Activated CD4-positive, alpha-beta T cell treated with anti-CD3 and anti-CD28 coated beads, Interleukin-2, amount 10 ng/mL, durations not matched to agents 24 days and 14 days (primary cell): ENCODE measurements around the gene ORC3. TPM values are rescaled to one million over a fixed set of nuclear protein-coding genes. Genes with fewer than 3 reads are reported as not detected.

ENCODE experiments used
- DNase-seq: peaks from one replicate; pipeline ENCODE4 v3.0.0; 2022
- H3K27ac Mint-ChIP-seq: one replicate; pipeline ENCODE4 v1.8.0; 2022; ENCODE audit warnings: mild to moderate bottlenecking, mixed read lengths
- H3K27me3 Mint-ChIP-seq: one replicate; pipeline ENCODE4 v1.8.0; 2022; ENCODE audit warnings: mixed read lengths
- H3K36me3 Mint-ChIP-seq: one replicate; pipeline ENCODE4 v1.8.0; 2022; ENCODE audit warnings: low read depth, mild to moderate bottlenecking, mixed read lengths
- H3K4me1 Mint-ChIP-seq: one replicate; pipeline ENCODE4 v1.8.0; 2021; ENCODE audit warnings: mixed read lengths
- H3K4me3 Mint-ChIP-seq: one replicate; pipeline ENCODE4 v1.8.0; 2022; ENCODE audit warnings: mild to moderate bottlenecking, moderate library complexity, mixed read lengths
- H3K9me3 Mint-ChIP-seq: one replicate; pipeline ENCODE4 v1.8.0; 2021; ENCODE audit warnings: mixed read lengths
- intact Hi-C: fragments of 100-400 bp; cut with micrococcal nuclease; formaldehyde crosslinking; loops from one replicate; pipeline ENCODE4 v1.15.1; 2023
- total RNA-seq: library from RNA; stranded (reverse); gene quantifications from 2 replicates; pipeline ENCODE4 v1.2.3, GENCODE V29; 2022

Gene ORC3
- total RNA-seq, 1 donor from 2014 or later: 38.6 TPM

- peaks cover 58% of the 10 kb centered on the region for H3K36me3 Mint-ChIP-seq
- intact Hi-C loops: loop anchor here (10.0 kb wide), 1 partner anchor 64 kb away; the partner anchor contains the start of gene ORC3
- no peak overlapping the region for H3K27ac Mint-ChIP-seq
Measured at GRCh38 chr6:87658516-87658915, 68.6 kb downstream of the ORC3 start.

GRCh38 chr6:87660226-87660911 lies 70.4 kb downstream of the ORC3 start:
- Mint-ChIP-seq H3K4me3 (no peak overlapping the region), H3K27ac (no peak overlapping the region), H3K4me1 (peaks cover 14% of the 10 kb centered on the region), H3K27me3 (no peaks in the 10 kb centered on the region), H3K9me3 (peaks cover 6% of the 10 kb centered on the region), H3K36me3 (peaks cover 50% of the 10 kb centered on the region)
- intact Hi-C loops: no loop called here
- no peak for DNase-seq

More at GRCh38 chr6:87658516-87658915, 68.6 kb downstream of the ORC3 start:
- H3K4me1 Mint-ChIP-seq: peaks cover 21% of the 10 kb centered on the region
- no peak for DNase-seq
- no peaks in the 10 kb centered on the region for H3K27me3 Mint-ChIP-seq
- H3K9me3 Mint-ChIP-seq: peaks cover 6% of the 10 kb centered on the region
- H3K4me3 Mint-ChIP-seq: no peak overlapping the region

- intact Hi-C loops: no loop called here
- H3K9me3 Mint-ChIP-seq: peaks cover 6% of the 10 kb centered on the region
- no peak overlapping the region for H3K4me3 Mint-ChIP-seq
- H3K36me3 Mint-ChIP-seq: peaks cover 50% of the 10 kb centered on the region
- no peak for DNase-seq
- no peaks in the 10 kb centered on the region for H3K27me3 Mint-ChIP-seq
- H3K4me1 Mint-ChIP-seq: peaks cover 14% of the 10 kb centered on the region
- no peak overlapping the region for H3K27ac Mint-ChIP-seq
Measured at GRCh38 chr6:87661016-87661415, 71.1 kb downstream of the ORC3 start.

- Mint-ChIP-seq H3K4me3 (no peak overlapping the region), H3K27ac (no peak overlapping the region), H3K27me3 (no peaks in the 10 kb centered on the region), H3K9me3 (peaks cover 6% of the 10 kb centered on the region), H3K36me3 (peaks cover 51% of the 10 kb centered on the region), H3K4me1 (peaks cover 13% of the 10 kb centered on the region)
- no peak for DNase-seq
- intact Hi-C loops: no loop called here
Measured at GRCh38 chr6:87661503-87661902, 71.6 kb downstream of the ORC3 start.

GRCh38 chr6:87663434-87663833 lies 73.5 kb downstream of the ORC3 start:
- Mint-ChIP-seq H3K4me1 (no peaks in the 10 kb centered on the region), H3K27me3 (no peaks in the 10 kb centered on the region), H3K9me3 (no peaks in the 10 kb centered on the region), H3K27ac (no peak overlapping the region), H3K36me3 (peaks cover 46% of the 10 kb centered on the region), H3K4me3 (no peak overlapping the region)
- no peak for DNase-seq
- intact Hi-C loops: no loop called here

GRCh38 chr6:87664921-87665485 lies 75.1 kb downstream of the ORC3 start:
- DNase-seq: no peak
- Mint-ChIP-seq H3K27ac (no peak overlapping the region), H3K27me3 (no peaks in the 10 kb centered on the region), H3K36me3 (peaks cover 46% of the 10 kb centered on the region), H3K9me3 (no peaks in the 10 kb centered on the region), H3K4me1 (peaks cover 3% of the 10 kb centered on the region), H3K4me3 (no peak overlapping the region)
- intact Hi-C loops: no loop called here

GRCh38 chr6:87667032-87667431 lies 77.1 kb downstream of the ORC3 start:
- no peak for DNase-seq
- Mint-ChIP-seq H3K4me1 (peaks cover 13% of the 10 kb centered on the region), H3K9me3 (no peaks in the 10 kb centered on the region), H3K27ac (no peak overlapping the region), H3K27me3 (no peaks in the 10 kb centered on the region), H3K4me3 (no peak overlapping the region), H3K36me3 (peaks cover 48% of the 10 kb centered on the region)
- intact Hi-C loops: no loop called here

GRCh38 chr6:87668013-87668412 lies 78.1 kb downstream of the ORC3 start:
- peaks cover 13% of the 10 kb centered on the region for H3K4me1 Mint-ChIP-seq
- peaks cover 51% of the 10 kb centered on the region for H3K36me3 Mint-ChIP-seq
- no peak for DNase-seq
- H3K4me3 Mint-ChIP-seq: no peak overlapping the region
- intact Hi-C loops: no loop called here
- no peaks in the 10 kb centered on the region for H3K27me3 Mint-ChIP-seq
- H3K27ac Mint-ChIP-seq: no peak overlapping the region
- no peaks in the 10 kb centered on the region for H3K9me3 Mint-ChIP-seq

- intact Hi-C loops: no loop called here
- H3K36me3 Mint-ChIP-seq: peaks cover 46% of the 10 kb centered on the region
- H3K27me3 Mint-ChIP-seq: no peaks in the 10 kb centered on the region
- no peak overlapping the region for H3K4me3 Mint-ChIP-seq
- H3K9me3 Mint-ChIP-seq: no peaks in the 10 kb centered on the region
- H3K4me1 Mint-ChIP-seq: peaks cover 13% of the 10 kb centered on the region
- no peak for DNase-seq
- no peak overlapping the region for H3K27ac Mint-ChIP-seq
Measured at GRCh38 chr6:87669051-87669450, 79.1 kb downstream of the ORC3 start.

GRCh38 chr6:87670707-87671106 lies 80.8 kb downstream of the ORC3 start:
- H3K27ac Mint-ChIP-seq: peak overlapping the region; percentile 3
- no peaks in the 10 kb centered on the region for H3K27me3 Mint-ChIP-seq
- intact Hi-C loops: no loop called here
- no peak overlapping the region for H3K4me3 Mint-ChIP-seq
- peaks cover 13% of the 10 kb centered on the region for H3K4me1 Mint-ChIP-seq
- H3K36me3 Mint-ChIP-seq: peaks cover 58% of the 10 kb centered on the region
- H3K9me3 Mint-ChIP-seq: no peaks in the 10 kb centered on the region
- DNase-seq: no peak

GRCh38 chr6:87671555-87672029 lies 81.7 kb downstream of the ORC3 start:
- intact Hi-C loops: no loop called here
- no peak overlapping the region for H3K27ac Mint-ChIP-seq

GRCh38 chr6:87672641-87673040 lies 82.7 kb downstream of the ORC3 start:
- peaks cover 16% of the 10 kb centered on the region for H3K4me1 Mint-ChIP-seq
- H3K27me3 Mint-ChIP-seq: no peaks in the 10 kb centered on the region
- peaks cover 60% of the 10 kb centered on the region for H3K36me3 Mint-ChIP-seq
- no peak for DNase-seq
- H3K27ac Mint-ChIP-seq: no peak overlapping the region
- intact Hi-C loops: no loop called here
- no peaks in the 10 kb centered on the region for H3K9me3 Mint-ChIP-seq
- no peak overlapping the region for H3K4me3 Mint-ChIP-seq

More at GRCh38 chr6:87671555-87672029, 81.7 kb downstream of the ORC3 start:
- Mint-ChIP-seq H3K9me3 (no peaks in the 10 kb centered on the region), H3K4me3 (no peak overlapping the region), H3K27me3 (no peaks in the 10 kb centered on the region), H3K36me3 (peaks cover 63% of the 10 kb centered on the region), H3K4me1 (peaks cover 13% of the 10 kb centered on the region)
- DNase-seq: no peak

- Mint-ChIP-seq H3K9me3 (no peaks in the 10 kb centered on the region), H3K36me3 (peaks cover 61% of the 10 kb centered on the region), H3K27me3 (no peaks in the 10 kb centered on the region), H3K4me1 (peaks cover 20% of the 10 kb centered on the region), H3K4me3 (no peak overlapping the region), H3K27ac (no peak overlapping the region)
- no peak for DNase-seq
- intact Hi-C loops: no loop called here
Measured at GRCh38 chr6:87673237-87673636, 83.3 kb downstream of the ORC3 start.

- peaks cover 64% of the 10 kb centered on the region for H3K36me3 Mint-ChIP-seq
Measured at GRCh38 chr6:87674290-87674689, 84.4 kb downstream of the ORC3 start.

More at GRCh38 chr6:87674290-87674689, 84.4 kb downstream of the ORC3 start:
- H3K4me3 Mint-ChIP-seq: no peak overlapping the region
- H3K4me1 Mint-ChIP-seq: peaks cover 20% of the 10 kb centered on the region
- no peaks in the 10 kb centered on the region for H3K27me3 Mint-ChIP-seq
- DNase-seq: no peak
- no peaks in the 10 kb centered on the region for H3K9me3 Mint-ChIP-seq
- no peak overlapping the region for H3K27ac Mint-ChIP-seq
- intact Hi-C loops: no loop called here
